GM21526 (cell line): Measurements from ENCODE around the gene TMEM184B.
A peak's percentile ranks its signal among the peaks of the same experiment; 100 is the strongest.

Experiments
- ATAC-seq: cut with Tn5 transposase; IDR thresholded peaks from one replicate; pipeline ENCODE4 v1.9.1; 2021; ENCODE audit warnings: moderate library complexity; ENCODE audit not compliant: unreplicated experiment, low FRiP score

The TMEM184B gene

GRCh38 chr22:38308791-38309498, 36.1 kb upstream of the TMEM184B start:
- no peak for ATAC-seq

- ATAC-seq = peak; percentile 63
Measured at GRCh38 chr22:38305471-38306448, 33.0 kb upstream of the TMEM184B start.

DNA sequence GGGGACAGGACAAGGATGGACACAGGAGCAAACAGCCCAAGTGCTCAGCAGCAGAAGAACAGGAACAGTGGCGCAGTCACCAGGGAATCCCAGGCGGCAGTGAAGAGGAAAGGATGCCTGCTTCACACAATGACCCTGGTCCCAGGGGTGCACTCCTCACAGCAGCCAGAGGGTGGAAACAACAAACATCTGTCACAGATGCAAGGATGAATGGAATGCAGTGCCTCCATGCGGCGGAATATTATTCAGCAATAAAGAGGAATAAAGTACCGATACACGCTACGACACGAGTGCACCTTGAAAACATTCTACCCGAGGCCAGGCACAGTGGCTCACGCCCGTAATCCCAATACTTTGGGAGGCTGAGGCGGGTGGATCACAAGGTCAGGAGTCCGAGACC, 31.7 kb upstream of the TMEM184B start:
- ATAC-seq = no peak

GRCh38 chr22:38303974-38304373, 31.2 kb upstream of the TMEM184B start:
- ATAC-seq = no peak

DNA sequence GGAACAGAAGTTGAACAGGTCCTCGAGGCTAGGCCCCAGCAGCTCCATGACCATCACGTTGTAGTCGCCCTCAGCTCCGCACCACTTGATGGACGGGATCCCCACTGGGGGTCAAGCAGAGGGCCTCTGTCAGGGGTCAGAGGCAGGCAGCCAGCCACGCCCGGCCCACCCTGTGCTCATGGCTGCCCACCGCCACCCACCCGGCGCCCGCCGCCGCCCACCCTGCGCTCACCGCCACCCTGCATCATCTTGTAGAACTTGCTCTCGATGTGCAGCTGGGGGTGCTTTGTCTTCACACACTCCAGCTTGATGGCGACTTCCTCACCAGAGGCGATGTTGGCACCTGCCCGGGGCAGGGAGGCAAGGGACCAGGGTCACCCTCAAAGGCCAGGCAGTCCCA, 30.1 kb upstream of the TMEM184B start:
- no peak for ATAC-seq

- no peak for ATAC-seq
Measured at GRCh38 chr22:38300946-38301345, 28.1 kb upstream of the TMEM184B start.

DNA sequence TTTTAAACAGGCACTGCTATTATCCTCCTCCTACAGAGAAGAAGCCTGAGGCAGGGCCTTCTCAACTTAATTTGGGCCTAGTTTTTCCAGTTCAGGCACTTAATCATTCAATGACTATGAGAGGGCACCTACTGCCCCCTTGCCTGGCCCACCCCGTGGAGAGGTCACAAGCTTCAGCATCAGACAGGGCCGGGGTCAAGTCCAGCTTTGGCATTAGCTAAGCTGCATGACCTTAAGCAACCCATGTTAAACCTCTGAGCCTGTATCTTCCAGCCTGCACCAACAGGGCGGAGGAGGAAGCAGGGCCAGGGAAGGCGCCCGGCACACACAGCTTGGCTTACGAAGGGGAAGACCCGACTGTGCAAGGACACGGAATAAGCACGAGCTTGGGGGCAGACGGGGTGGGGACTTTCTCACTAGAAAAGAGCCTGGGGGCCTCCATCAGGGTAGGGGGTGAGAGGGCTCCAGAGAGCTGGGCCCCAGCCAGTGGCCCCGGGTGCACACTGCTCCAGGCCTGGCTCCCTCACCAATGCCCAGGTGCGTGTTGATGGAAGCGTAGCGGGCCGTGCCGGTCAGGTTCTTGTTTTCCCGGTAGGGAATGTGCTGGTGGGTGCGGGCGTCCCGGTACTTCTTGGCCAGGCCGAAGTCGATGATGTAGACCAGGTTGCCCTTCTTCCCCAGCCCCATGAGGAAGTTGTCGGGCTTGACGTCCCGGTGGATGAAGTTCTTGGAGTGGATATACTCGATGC, 27.6 kb upstream of the TMEM184B start:
- no peak for ATAC-seq

DNA sequence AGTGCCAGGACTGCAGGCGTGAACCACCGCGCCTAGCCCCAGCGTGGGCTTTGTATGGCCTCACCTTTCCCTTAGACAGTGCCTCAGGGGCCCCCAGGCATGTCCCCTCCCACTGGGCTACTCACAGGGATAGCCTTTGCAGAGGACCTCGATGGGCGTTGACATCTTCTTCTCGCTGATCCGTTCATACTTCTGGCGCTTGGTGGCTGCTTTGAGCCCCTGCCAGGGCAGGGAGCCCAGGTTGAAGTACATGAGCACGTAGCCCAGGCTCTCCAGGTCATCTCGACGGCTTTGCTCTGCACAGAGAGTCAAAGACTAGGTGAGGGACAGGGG, 26.9 kb upstream of the TMEM184B start:
- ATAC-seq = no peak

DNA sequence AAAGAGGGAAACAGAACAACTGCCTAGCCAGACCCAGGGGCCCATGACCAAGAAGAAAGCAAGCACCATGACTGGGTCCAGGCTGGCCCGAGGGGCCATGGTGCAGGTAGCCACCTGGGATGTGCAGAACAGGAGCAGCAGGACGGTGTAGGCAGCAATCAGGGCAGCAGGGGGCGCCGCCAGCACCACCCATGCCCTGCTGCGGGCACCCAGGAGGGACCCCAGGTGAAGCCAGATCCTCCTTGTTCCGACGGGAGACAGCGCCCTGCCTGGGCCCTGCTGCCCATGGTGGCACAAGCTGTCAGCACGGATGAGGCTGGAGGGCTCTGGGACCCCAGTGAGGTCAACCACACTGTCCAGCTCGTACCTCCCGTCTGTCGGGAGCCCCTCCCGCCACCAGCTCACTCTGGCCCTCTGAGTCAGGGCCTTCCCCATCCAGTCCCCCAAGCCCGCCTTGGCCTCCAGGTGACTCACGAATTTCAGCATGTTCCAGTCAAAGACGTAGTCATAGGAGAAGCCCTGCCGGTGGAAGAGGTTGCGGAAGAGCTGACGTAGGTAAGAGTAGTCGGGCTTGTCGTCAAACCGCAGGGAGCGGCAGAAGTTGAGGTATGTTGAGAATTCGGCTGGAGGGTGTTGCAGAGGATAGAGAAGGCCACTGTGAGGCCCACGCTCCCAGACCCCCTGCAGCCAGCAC, 25.6 kb upstream of the TMEM184B start:
- ATAC-seq = no peak

DNA sequence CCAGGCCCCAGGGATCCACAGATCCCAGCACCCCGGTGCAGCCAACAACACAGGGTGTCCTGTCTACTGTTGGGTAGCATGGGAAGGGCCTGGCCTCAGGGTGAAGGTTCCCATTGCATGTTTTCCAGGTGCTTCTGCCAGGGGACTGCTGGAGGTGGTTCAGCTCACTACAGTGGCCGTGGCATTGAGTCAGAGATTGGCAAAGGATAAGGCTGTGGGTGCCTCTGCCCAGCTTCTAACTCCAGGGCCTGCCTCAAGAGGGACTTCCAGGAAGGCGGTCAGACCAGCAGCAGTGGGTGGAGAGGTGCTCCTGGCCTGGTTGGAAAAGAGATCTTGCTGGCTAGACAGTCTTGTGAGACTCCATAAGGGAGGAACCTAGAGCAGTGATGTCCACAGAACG, 23.6 kb upstream of the TMEM184B start:
- no peak for ATAC-seq

DNA sequence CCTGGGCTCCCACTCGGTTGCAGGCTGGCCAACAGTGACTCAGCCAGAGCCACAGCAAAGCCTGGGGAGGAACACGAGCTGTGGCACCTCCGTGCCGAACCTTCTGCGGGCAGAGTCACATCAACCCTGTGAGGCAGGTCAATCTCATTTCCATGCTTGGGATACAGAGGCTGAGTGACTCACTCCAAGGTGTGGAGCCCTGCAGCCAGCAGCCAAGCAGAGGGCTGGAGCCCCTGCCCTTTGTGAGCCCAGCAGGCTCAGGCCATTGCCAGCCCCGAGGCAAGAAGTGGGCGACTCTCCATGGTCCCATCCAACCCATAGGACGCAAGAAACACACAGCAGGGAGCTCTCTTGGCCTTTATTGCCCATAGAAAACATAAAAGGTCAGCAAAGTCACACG, 23.1 kb upstream of the TMEM184B start:
- ATAC-seq = no peak

DNA sequence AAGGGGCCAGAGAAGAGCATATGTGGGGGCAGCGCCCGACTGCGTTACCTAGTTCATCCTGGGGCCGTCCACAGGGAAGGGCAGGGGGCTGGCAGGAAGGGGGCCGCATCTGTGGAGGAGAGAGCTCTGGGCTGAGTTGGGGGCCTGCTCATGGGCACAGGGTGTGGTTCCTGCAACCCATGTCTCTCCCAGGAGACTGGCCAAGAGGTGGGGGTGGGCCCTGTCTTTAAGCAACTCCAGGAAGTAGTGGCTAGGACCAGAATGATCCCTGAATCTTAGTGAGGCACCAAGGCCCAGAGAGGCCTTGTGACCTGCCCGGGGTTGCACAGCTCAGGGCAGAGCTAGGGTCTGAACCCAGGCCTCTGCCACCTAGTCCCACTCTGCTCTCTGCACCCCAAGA, 22.5 kb upstream of the TMEM184B start:
- ATAC-seq = no peak

GRCh38 chr22:38294193-38294592, 21.4 kb upstream of the TMEM184B start:
- no peak for ATAC-seq

DNA sequence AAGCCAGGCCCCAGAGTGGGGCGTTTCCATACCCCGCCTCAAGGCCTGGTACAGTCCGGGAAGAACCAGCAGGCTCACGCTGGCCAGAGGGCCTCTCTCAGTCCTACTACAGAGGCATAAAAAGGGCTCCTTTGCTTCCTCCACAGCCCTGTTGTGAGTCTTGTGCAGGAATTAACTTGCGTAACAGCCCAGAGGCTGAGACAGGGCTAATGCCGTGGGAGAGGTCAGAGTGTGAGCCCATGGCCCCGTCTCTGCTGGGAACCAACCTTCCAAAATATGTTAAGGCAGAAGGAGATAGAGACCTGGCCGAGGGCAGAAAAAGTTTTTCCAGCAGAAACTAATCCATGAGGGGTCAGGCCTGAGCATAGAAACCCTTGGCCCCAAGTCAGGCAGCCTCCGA, 19.9 kb upstream of the TMEM184B start:
- ATAC-seq = no peak

GRCh38 chr22:38291201-38291777, 18.5 kb upstream of the TMEM184B start:
- ATAC-seq = no peak

DNA sequence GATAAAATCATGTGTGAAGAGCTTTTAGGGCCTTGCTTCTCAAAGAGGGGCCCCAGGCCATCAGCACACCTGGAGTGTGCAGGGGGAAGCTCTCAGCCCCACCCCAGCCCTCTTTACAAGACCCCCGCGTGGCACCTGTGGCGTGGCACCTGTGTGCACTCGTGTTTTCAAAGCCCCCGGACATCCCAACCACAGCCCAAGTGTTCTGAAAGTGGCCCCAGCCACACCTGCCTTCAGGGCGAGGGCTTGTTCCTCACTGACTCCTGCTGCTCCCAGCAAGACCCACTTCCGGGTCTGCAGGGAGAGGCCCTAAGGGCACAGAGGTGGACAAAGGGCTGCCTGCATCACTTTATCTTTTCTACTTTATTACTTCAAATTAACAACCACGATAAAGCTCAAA, 17.5 kb upstream of the TMEM184B start:
- ATAC-seq = no peak

DNA sequence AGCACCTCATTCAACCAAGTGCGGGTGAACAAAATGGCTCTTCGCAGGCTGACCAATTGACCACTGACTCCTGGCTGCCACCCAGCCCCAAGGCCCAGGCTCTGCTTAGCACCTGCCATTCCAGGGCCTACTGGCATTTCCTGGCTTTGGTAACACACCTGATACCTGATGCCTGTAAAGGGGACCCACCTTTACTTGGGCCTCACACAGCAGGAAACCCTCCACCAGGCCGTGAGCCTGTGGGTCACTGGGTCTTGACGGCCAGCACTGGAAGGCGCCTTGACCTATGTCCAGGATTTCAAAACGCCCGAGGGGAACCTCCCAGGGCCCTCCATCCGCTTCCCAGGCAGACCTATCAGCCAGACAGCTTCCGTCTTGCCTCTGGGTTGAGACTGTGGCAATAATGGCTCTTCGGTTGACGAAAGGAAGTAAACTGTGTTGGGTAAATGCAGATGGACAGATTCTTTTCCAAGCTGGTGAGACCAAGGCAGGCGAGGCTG, 16.8 kb upstream of the TMEM184B start:
- no peak for ATAC-seq

DNA sequence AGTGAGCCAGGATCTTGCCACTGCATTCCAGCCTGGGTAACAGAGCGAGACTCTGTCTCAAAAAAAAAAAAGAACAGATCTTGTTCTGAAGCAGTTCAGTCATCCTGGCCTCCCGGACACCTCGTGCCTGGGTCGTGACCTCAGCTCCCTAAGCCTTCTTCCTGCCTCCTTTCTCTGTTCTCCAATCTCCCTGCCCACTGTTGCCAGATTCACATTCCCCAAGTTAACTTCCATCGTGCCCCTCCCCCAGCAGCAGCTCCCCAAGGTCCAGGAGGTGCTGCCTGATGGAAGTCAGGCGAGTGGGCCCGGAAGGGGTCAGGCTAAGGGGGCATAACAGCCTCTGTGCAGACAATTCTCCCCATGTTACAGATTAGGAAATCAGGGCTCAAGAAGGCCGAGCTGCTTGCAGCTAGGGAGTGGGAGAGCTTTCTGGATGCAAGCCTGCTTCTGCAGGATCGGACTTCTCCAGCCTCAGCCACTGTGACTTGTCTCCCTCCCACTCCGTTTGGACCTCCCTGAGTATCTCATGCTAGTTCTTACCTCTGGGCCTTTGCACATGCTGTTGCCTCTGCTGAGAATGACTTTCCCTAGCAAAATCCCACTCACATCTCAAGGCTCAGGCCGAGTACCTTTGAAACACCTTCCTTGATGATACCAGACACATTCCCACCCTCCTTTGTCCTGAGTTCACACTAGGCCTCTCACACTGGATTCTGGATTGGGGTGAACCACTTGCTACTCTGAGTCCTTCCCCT, 14.3 kb upstream of the TMEM184B start:
- ATAC-seq = no peak

GRCh38 chr22:38285018-38285417, 12.2 kb upstream of the TMEM184B start:
- no peak for ATAC-seq
